HS-27A (cell line): ENCODE results near the gene KIRREL1.

Source experiments
- DNase-seq: peaks from one replicate; pipeline ENCODE4 v3.0.0-alpha.2; 2012; ENCODE audit warnings: low read depth, missing footprints

Gene KIRREL1

DNA sequence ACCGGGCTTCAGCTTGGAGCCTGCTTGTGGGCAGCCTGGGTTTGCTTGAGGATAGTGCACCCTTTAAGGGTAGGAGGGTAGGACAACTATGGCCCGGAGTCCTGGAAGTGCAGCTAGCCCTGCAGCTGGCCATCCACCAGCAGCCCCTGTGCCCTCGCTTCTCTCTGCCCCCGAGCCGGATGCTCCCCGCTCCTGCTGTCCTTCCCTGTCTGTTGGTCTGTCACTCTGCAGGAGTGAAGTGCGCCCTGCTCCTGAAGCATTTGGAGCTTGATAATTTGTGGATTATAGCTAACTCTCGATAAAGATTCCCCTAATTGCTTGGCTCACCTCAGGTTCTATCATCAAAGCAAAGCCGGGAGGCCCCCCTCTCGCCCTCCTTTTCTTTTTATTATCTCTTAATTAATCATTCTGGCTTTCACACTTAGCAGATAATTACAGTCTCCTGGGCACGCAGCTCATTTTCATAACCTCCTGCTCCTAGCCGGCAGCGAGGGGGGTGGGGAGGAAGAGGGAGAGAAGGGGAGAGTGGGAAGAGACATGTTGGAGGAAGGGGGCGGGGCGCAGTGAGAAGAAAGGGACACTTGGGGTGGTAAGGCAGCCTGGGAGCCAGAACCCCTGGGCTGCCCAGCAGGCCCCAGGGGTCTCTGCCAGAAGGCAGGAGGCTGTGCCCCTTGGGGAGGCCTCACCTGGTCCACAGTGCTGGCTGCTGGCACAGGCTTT, 14.4 kb downstream of the KIRREL1 start:
- DNase-seq, result no peak

DNA sequence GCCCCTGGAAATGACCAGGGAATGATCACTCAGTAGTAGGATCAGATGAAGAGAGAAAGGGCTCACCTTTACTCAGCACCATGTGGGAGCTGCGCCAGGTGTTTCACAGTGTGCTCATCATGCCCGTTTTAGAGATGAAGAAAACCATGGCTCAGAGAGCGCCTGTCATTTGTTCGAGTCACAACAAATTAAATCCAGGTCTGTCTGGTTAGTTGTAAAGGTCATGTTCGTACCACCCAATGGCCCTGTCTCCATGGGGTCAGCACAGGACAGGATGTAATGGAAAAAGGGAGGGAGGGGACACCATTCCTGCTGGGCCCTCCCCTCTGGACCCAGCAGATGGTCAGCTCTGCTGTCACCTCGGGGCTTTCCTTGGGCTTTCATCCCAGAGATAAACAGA, 15.2 kb downstream of the KIRREL1 start:
- DNase-seq, result no peak

DNA sequence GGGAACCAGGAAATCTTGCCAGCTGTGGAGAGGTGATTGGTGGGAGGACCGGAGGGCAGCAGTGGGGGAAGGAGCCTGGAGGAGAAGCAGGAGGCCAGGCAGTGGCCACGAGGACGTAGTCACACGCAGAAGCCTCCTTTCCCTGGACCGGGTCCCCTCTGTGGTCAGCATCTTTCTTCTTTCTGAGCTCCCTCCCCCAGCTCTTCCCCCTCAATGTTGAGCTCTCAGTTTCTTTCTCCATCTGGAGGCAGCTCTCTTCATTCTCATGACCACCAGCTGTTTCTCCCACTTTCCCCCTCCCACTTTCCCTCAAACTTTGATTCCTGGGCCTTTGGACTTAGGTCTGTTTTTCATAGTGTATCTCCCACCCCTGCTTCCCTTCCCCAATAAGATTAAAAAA, 18.3 kb downstream of the KIRREL1 start:
- DNase-seq, result no peak

DNA sequence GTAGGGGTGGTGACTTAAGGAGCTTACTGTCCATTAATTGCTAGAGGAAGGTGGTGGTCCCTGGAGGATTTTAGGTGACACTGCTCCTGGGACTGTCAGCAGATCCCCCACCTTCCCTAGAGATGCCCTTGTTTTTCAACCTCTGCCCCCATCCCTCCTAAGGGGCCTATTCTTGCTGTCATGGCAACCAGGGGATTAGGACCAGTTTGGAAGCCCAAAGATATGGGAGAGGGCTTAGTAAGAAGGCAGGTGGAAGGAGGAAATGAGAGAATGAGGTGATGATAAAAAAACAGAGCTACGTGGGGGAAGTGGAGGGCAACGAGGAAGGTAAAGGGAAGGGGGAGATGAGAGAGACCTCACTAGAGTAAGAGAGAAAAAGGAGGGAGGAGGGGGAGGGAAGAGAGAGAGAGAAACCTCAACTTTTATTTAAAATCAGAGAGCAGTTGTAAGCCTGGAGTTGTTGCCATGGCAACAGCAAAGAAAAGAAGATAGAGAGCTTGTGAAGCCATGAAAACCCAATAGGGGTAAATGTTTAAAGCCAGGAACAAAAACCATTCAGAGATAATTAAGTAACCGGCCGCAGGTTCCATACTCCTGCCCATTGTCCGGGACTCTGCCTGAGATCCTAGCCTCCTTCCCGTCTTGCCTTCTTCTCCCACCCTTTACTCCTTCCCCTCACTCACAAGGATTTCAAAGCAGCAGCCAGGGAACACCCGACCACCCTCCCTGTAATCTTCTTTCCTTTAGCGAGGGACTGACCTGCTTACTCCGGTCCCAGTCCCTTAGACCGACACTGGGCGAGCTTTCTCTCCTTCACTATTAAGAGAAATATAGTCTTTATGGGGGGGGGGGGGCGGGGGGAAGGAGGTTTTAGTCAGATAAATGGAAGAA, 20.6 kb downstream of the KIRREL1 start:
- DNase-seq, result no peak

DNA sequence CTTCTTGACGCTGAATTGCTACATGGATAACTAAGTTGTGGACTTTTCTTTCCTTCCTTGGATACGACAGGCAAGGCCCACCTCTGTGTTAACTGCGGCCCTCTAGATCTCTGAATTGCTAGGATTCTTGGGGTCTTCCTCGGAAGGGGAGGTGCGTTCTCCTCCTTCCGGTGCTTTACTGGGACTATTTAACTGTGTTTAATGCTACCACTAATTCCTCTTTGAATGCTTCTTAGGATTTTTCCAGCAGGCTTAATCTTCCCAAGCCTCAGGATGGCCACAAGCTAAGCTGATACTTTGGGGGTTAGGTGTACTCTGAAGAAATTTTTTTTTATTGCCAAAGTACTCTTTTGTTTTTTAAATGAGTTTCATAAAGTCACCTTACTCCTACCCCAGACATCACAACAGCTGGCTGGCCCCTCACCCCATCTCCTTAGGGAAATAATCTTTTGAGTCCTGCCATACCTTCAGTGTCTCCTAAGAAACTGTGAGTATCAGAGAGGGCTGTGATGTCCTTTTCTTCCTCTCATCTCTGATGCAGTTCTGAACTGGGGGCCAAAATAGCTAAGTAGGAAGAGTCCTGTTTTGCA, 21.4 kb downstream of the KIRREL1 start:
- no peak for DNase-seq

DNA sequence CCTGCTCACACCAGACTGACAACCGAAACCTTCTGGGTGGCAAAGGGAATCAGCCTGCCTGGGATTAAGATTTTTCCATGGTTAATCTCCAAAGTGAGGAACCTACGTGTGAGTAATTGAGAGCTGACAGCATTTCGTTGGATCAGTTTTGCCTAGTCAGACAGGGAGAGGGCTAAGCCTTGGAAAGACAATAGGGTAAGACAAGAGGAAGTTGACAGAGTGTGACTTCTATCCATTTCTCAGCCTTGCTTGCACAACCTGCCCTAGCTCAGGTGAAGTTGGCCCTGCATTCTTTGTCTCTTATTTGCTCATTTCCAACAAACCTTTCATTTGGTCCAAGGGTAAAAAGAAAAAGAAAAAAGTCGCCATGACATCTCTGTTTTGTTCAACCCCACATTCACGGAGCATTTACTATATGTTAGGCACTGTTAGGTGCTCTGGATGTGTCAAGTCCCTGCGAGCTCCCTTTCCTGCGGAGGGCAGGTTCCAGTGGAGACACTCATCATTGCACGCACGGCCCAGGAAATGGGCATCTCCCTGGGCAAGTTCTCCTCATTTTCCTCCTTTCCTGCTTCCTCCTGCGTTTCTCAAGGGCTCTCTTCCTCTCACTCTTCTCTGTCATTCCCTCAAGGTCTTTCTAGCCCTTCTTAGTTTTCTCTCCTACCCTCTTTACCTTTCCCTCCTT, 23.3 kb downstream of the KIRREL1 start:
- no peak for DNase-seq

DNA sequence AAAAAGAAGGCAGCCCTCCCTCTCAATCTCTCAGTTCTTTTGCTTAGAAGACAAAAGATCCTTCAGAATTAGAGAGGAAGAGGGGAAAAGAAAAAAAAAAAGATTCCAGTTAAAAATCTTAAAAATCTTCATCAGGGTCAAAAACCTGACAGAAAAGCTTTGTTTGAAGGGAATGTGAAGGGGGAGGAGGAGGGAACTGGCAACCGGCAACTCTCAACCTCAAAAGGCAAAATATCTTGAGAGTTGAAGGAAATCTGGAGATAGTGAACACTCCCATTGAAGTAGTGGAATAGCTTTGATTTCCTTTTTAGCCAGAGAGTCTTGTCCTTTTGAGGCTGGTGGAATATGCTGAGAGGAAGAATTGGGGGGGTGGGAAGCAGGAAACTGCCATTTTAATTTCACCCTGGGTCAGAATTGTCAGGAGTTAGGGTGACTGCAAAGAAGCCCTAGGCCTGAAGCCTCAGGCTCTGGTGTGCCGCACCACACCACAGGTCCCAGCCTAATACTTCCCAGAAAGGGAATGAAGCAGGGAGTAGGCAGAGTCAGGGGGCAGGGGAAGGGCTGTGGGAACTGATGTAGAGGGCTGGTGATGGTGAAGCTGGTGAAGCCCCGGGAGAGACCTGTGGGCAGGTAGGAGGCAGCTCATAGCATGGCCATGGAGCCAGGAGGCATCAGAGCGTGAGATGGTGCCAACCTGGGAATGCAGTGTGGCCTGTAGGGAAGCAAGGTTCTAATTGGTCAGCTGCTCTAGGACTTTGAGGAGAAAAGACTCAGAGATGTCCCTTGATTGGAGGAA, 24.6 kb downstream of the KIRREL1 start:
- no peak for DNase-seq

DNA sequence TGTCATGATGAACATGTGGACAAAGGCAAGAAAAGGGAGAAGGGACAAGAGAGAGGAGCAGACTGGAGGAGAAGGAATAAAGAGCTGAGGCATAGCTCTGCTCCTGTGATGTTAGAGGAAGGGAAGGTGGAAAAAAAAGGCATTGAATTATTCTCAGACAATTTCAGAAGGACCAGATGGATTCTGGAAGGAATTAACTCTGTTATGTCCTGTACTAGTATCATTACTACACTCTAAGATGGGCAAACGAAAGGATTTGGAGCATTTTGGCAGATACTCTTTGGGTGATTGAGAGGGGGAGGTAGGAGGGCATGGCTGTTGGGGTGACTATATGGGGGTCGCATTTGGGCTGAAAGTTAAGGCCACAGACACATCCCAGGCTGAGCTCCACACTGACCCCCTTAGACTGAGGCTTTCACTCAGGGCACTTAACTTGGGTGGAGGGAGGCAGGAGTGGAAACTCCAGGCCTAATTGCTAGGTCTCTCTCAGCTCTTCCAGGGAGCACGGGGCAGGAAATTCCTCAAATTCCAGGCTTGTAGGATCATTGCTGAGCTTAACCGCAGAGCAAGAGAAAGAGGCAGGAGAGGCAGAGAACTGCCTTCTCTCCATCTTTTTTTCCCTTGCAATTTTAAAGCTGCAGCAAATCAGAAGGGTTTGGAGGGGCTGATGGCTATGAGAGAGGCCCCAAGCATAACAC, 25.9 kb downstream of the KIRREL1 start:
- peak; percentile 80 for DNase-seq

DNA sequence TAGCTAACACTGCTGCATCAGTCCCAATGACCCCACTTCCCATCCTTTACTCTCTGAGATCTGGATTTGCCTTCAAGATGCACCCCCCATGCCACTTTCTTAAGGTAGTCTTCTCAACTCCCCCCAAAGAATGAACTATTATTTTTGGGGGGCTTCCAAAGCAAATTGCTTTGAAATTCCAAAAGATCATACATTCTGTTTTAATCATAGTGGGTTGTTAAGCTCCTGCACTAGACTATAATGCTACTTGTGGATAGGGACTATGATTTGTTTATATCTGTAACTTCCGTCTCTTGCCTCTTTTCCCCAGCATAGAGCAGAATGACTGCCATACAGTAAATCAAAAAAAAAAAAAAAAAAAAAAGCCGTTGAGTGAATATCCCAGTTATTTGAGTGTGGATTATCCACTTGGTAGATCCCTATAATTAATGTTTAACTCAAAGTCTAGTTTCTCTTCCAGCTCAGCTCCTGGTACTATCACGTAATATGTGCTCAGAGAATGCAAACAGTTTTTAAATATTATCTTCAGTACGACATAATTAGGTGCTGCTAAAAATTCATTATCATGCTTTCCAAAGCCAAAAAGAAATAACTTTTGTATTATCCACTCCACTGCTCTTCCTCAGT, 26.9 kb downstream of the KIRREL1 start:
- DNase-seq, result no peak

DNA sequence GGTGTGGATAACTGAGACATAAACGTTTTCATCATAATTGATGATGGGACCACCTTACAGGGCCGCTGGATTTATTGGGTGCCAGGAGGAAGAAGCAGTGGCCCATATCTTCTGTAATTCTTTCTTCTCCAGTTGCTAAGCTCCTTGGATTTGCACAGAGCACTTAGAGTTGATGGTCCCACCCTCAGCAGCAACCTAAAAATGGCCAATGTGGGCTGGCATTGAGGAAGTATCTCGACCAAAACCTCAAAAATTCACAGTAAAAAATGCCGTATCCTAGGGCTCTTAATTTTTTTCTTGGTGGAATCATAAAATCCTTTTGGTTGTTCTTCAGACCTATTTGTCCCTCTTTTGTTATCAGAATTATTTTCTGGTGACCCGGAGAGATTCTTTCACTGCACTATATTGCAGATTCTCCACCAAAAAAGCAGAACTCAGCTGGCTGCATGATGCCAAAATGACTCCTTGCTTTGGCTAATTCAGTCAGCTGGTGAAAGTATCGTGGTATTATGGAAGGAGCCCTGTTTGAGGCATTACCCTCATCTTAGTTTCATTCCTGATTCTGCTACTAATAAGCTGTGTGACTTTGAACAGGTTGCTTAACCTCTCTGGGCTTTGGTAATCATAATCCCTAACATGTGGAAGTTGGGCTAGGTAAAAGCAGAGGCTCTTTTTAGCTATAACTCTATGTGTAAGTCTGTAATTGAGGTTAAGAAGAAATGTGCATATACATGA, 27.6 kb downstream of the KIRREL1 start:
- DNase-seq, result no peak

DNA sequence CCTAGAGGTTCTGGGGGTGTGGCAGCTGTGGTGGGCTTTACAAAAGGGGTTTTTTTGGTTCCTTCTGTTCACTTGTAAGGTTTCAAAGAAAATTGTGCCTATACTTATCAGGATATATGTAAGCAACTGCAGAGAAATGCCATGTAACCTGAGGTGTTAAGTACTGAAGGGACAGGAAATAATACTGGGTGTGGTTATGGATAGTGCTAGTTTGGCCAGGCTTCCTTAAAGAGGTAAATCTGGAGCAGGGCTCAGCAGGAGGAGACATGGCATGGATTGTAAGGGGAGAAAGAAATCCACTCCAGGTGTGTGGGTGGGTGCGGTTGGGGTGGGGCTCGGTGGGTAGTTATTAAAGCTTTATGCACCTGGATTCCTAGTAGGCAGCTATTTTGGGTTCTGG, 28.3 kb downstream of the KIRREL1 start:
- DNase-seq, result no peak

DNA sequence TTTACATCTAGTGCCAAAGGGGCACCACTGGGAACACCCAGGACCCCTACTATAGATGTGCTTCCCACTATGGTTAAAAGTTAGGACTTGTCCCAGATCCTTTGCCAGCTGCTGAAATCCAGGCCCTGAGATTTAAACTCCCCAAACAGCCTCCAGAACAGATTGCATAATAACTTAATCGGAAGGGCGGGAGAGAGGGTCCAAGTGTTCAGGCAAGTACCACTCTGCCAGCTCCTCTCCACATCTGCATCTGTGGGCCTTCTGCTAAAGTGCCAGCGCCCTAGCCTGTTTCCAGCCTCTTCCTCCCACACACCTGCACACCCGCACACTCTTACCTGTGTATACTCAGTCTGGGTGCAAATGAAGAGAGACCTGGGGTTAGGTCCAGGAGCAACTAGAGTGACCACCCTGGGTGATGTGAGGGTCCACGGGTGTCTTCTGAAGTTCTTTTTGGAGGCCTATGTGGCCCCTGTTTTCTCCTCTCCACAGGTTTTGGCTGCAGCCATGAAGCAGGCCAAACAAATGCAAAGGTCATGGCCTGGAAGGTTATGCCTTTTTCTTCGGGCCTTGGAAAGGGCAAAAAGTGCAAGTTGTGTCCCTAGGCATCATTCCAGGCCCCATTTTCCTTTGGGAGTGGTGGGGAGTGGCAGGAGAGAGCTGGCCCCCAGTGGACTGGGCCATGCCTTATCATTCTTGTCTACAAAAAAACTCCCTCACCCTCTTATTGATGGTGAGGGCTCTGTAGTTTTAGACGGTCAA, 29.3 kb downstream of the KIRREL1 start:
- DNase-seq, result no peak

DNA sequence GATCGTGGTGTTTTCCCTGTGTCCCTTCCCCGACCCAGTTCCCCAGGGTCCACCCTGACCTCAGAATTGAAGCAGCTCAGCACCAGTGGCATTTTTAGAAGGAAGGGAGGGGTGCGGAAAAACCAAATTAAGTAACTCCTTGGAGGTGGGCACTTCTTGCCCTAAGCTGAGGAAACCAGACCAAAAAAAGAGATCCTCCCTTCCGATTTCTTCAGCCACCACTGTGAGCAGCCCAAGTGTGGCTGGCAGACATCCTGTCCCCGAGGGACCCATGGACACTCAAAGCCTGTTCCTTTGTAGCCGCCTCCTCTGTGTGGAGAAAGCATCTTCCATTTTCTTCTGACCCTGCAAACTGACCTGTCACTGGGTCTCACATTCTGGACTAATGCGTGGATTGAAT, 31.3 kb downstream of the KIRREL1 start:
- no peak for DNase-seq

DNA sequence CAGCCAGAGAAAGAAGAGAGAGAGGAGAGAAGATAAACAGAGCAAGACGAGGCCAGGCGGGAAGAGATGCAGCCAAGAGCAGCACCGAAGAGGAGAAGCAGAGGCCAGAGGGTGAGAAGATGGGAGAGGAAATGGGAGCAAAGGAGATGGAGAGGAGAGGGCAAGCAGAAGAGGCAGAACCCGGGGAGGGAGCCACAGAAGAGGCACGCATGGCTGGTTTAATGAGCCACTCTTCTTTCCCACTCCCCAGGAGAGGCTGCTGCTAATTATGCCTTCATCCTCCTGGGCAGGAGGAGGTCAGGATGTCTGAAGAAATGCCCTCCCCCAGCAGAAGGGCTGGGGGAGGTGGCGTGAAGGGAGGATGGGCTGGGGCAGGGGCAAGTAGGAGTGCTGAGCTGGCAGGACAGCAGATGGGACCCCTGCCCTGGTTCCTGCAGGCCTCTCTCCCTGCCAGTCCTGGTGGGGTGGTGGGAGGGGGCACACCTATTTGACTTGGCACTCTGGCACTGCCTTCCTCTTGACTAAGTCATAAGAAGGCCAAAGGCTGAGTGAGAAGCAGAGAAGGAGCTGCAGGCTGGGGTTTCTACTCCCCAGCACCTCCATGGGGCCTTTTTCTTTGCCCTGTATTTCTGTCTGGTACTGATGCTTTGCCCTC, 32.3 kb downstream of the KIRREL1 start:
- no peak for DNase-seq

DNA sequence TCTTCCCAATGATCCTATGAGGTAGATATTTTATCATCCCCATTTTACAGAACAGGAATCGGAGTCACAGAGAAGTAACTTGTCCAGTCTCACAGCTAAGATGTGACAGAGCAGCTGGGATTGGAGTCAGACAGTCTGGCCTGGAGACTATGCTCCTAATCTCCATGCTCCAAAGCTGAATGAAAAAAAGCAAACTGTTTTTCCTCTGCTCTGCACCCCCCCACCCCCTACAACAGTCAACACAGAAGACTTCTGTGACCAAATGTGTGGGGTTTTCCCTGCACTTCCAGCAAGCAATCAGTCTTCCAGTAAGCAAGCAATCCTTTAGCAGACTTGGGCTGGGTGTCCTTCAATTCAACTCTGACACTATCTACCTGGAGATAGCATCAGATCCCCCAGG, 33.2 kb downstream of the KIRREL1 start:
- DNase-seq, result no peak

DNA sequence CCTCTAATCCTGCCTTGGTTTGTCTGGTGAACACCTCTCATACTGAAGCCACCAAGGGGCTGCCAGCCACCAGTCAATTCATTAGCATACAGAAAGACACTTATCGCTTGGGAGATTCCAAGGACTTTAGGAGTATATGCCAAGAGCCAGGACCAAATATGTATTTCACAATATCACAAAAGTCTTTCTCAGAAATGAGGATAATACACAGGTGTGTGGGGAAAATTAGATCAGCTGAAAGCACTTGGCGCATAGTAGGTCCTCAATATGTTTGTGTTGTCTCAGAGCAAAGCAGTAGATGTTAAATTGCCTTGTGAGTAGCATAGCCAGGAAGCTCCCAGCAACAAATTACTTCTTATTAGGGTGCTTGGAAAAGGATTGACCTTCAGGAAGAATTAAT, 34.1 kb downstream of the KIRREL1 start:
- no peak for DNase-seq

DNA sequence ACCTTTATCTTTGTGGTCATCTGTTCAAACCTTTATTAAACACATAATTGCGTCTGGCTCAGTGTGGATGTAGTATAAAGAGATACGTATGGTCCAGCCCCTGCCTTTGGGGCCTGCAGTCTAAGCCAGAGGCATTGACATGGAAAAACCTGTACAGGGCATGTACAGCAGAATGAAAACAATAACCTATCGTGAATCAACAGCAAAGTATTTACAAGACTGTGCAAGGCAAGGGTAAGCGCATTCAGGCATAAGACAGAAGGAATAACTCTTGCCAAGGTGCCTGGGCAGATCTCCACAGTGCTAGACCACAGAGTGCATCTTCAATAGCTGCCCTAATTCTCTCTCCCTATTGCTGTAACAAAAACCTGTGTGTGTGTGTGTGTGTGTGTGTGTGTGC, 35.5 kb downstream of the KIRREL1 start:
- DNase-seq, result no peak

DNA sequence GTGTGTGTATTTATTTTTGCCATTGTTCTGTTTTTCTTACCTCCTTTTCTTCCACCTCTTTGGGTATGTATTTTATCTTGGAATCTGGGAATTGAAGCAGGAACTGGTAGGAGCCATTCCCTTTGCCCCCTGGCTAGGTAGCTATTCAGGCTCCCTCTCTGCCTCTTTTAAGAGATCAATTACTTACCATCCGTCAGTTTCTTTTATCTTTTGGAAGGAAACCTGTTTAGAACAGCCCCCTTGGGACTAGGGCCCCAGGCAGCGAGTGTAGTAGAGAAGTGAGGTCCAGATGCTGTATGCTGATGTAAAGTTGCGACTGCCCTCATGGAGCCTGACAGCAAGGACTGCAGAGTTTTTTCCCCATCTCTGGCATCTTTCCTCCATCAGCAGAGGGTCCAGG, 41.6 kb downstream of the KIRREL1 start:
- DNase-seq, result no peak
